Muscle layer of duodenum (tissue), 2 donors: ENCODE data around the gene PLCL2.
A peak's percentile ranks its signal among the peaks of the same experiment; 100 is the strongest.

Experiments
- H3K27ac ChIP-seq: one replicate; pipeline ENCODE4 v1.7.0; 2013; ENCODE audit warnings: mild to moderate bottlenecking, low read length
- H3K27me3 ChIP-seq: one replicate; pipeline ENCODE4 v1.7.0; 2013; ENCODE audit warnings: low read depth, mild to moderate bottlenecking, control low read depth, low read length
- H3K36me3 ChIP-seq, 2 donors: one replicate each; pipeline ENCODE4 v1.7.0; 2013; ENCODE audit warnings: low read length in 2 of 2, control low read depth in 1 of 2, mild to moderate bottlenecking in 1 of 2; ENCODE audit not compliant: insufficient read depth in 2 of 2, control insufficient read depth in 1 of 2
- H3K4me1 ChIP-seq, 2 donors: one replicate each; pipeline ENCODE4 v1.7.0; 2013; ENCODE audit warnings: low read length in 2 of 2, mild to moderate bottlenecking in 2 of 2, control low read depth in 1 of 2, moderate library complexity in 1 of 2; ENCODE audit not compliant: insufficient read depth in 2 of 2, control insufficient read depth in 1 of 2
- H3K4me3 ChIP-seq, 2 donors: one replicate each; pipeline ENCODE4 v1.7.0; 2013; ENCODE audit warnings: low read length in 2 of 2, low read depth in 1 of 2, mild to moderate bottlenecking in 1 of 2
- H3K9me3 ChIP-seq, 2 donors: one replicate each; pipeline ENCODE4 v1.7.0; 2013; ENCODE audit warnings: low read length in 2 of 2, control low read depth in 1 of 2, mild to moderate bottlenecking in 1 of 2; ENCODE audit not compliant: control insufficient read depth in 1 of 2
- donor health status: healthy.

The PLCL2 gene

DNA sequence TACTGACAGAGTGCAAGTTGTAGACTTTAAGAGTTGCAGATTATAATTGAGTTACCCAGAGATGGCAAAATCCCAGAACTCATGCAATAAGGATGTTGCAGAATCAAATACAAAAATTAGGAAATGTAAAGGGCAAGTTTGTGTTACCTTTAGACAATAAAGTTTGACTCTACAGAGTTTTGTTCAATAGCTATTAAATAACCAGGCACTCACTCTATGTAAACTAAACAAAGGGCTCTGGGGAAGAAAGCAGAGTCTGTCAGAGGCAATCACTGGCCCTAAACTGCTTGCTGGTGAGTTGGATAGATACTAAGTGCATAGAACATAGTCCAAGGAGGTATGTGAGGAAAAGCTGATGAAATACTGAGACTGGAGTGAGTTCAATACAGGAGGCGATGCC is 40.0 kb upstream of the PLCL2 start:
- no peaks in the 10 kb centered on the region for H3K36me3 ChIP-seq
- no peak overlapping the region for H3K27ac ChIP-seq
- H3K27me3 ChIP-seq, result no peaks in the 10 kb centered on the region
- H3K4me3 ChIP-seq, result no peak overlapping the region
- H3K4me1 ChIP-seq, result peaks cover 4 to 15% of the 10 kb centered on the region in 2 donors
- H3K9me3 ChIP-seq, result no peaks in the 10 kb centered on the region

DNA sequence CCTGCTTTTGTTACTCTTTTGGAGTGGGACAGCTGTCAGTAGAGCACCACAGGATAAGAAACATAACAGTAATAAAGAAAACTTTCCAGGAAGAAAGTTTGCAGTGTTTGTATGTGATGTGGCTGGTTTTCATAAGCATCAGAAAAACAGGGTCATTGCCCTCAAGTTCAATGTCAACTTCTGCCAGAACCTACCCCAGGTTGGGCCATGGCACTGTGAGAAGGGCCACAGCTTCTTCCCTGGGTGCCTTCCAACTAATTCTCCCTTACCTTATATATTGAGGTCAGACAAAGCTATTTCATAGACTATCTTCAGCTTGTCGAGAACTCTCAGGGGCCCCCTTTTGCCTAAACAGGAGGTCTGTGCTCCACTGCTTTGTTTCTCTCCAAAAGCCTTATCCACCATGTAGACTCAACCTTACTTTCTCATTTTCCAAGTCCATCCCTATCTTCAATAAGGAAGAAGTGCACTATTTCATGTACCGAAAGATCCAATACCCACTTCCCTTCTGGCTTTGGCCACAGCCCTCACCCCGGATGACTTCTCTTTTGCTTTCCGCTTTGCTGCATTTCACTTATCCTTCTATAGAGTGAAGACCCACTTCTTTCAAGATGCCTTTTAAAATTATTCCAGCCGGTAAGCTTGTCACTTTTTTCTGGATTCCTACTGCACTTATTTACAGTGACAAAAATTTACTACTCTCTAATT is 38.2 kb upstream of the PLCL2 start:
- H3K4me3 ChIP-seq, result no peak overlapping the region
- H3K27me3 ChIP-seq, result no peaks in the 10 kb centered on the region
- H3K36me3 ChIP-seq, result no peaks in the 10 kb centered on the region
- H3K27ac ChIP-seq, result no peak overlapping the region
- no peaks in the 10 kb centered on the region for H3K9me3 ChIP-seq
- peaks cover 6 to 12% of the 10 kb centered on the region in 2 donors for H3K4me1 ChIP-seq

DNA sequence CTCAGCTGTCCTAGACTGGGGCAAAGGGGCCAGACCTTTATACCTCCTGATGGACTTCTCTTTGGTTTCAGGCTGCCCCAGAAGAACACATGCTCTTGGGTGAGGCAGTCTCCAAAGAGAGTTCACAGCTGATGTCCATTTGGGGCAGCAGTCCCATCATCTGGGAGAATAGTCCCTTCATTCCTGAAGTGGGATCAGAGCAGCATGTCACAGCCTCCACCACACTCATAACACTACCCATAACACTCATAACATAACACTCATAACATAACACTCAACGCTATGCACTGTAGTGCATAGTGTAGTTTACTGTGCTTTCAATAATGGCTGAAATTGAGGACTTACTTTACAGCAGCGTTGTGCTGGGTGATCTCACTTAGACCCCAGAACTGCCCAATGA is 36.7 kb upstream of the PLCL2 start:
- H3K36me3 ChIP-seq, result no peaks in the 10 kb centered on the region
- no peak overlapping the region for H3K4me3 ChIP-seq
- H3K27ac ChIP-seq, result no peak overlapping the region
- peaks cover 0 to 6% of the 10 kb centered on the region in 2 donors for H3K4me1 ChIP-seq
- H3K9me3 ChIP-seq, result no peaks in the 10 kb centered on the region
- no peaks in the 10 kb centered on the region for H3K27me3 ChIP-seq

DNA sequence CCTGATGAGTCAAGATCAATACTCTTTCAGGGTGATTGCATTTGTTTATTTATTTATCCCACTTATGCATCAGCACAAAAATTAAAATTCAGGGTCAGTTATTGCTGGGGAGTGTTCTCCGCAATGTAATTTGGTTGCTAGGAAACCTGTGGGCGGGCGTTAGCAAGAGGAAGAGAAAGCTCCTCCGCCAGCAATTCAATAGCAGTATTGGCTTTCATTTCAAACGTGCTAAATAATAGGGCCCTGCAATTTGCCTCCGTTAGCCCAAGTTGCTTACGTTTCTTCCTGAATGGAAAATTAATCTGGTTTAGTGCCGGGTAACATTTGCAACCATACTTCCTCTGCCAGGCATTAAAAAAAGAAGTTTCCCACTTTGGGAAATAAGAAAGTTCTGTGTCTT is 35.5 kb upstream of the PLCL2 start:
- Histone ChIP-seq H3K4me1 (peaks cover 0 to 6% of the 10 kb centered on the region in 2 donors), H3K27me3 (no peaks in the 10 kb centered on the region), H3K9me3 (no peaks in the 10 kb centered on the region), H3K27ac (peak overlapping the region; percentile 74), H3K36me3 (no peaks in the 10 kb centered on the region), H3K4me3 (peak overlapping the region; percentile 14 to 19)

DNA sequence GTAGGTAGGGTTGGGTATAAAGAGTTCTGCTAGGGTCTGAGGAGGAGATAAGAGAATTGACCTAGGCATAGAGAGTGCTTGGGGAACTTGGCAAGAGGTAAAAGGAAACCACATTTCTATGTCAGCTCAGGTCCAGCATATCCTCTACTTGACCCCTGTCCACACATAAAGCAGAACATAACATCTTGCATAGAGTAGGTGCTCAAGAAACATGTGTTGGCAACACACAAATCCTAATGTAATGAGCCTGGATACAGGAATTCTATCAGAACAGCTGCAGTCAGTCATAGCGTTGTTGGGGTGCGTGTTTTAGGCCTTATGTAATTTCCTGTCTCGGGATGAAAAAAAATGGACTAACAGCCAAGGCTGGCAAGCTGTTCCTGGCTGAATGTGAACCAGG is 35.0 kb upstream of the PLCL2 start:
- H3K27ac ChIP-seq, result peak overlapping the region; percentile 74
- no peaks in the 10 kb centered on the region for H3K36me3 ChIP-seq
- H3K9me3 ChIP-seq, result no peaks in the 10 kb centered on the region
- peaks cover 0 to 6% of the 10 kb centered on the region in 2 donors for H3K4me1 ChIP-seq
- H3K27me3 ChIP-seq, result no peaks in the 10 kb centered on the region
- H3K4me3 ChIP-seq, result peak overlapping the region; percentile 14 to 19

DNA sequence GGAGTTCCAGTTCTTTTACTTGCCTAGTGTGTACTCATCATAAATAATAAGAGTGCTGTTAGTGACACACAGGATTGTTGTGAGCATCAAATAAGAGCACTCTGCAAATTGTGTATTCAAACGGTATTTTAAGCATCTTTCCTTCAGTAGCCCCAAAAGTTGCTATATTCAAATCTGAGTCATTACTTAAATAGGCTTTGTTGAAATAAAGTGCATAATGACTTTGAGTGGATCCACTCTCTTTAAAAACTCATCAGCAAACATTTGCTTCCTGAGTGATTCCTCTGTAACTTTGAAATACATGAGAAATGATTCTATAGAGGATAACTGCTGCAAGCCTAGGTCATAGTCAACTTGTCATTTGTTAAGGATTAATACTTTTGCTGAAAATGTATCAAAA is 29.3 kb upstream of the PLCL2 start:
- Histone ChIP-seq H3K9me3 (no peaks in the 10 kb centered on the region), H3K4me3 (no peak overlapping the region), H3K36me3 (no peaks in the 10 kb centered on the region), H3K27me3 (no peaks in the 10 kb centered on the region), H3K4me1 (no peaks in the 10 kb centered on the region), H3K27ac (no peak overlapping the region)

DNA sequence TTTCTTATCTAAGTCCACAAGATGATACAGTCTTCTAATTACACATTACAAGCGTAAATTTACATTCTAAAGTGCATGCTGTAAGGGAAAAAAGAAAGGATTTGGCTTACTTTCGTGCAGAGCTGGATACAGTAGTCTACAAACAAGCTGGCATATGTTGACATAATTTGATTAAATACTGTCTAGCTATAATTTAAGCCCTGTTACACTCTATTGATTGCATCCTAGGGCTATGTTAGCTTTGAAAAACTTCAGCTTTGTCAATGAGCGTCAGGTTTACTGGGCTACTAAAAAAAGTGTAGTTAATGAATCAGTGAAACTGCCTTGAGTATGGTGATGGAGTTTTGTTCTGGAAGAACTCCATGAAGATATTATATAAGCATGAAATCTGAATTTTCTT is 24.5 kb upstream of the PLCL2 start:
- H3K4me3 ChIP-seq, result no peak overlapping the region
- no peak overlapping the region for H3K27ac ChIP-seq
- no peaks in the 10 kb centered on the region for H3K27me3 ChIP-seq
- H3K36me3 ChIP-seq, result no peaks in the 10 kb centered on the region
- H3K9me3 ChIP-seq, result no peaks in the 10 kb centered on the region
- no peaks in the 10 kb centered on the region for H3K4me1 ChIP-seq

DNA sequence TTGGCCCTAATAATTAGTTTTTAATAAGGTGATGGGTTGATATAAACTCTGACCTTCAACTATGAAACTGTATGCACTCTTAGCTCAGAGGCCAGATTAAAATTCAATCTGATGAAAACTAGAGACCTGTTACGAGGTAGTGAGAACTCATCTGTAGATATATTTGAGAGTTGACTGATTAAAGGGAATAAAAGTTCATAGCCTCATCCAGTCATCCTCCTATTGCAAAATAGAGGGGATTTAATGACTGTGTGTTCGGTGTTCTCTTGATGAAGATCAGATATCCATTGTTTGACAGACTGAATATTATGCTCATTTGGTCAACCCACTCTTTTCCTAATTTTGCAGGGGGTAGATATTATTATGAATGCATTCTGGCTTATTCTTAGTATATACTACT is 23.3 kb upstream of the PLCL2 start:
- H3K27me3 ChIP-seq, result no peaks in the 10 kb centered on the region
- H3K4me1 ChIP-seq, result no peaks in the 10 kb centered on the region
- H3K4me3 ChIP-seq, result no peak overlapping the region
- no peaks in the 10 kb centered on the region for H3K9me3 ChIP-seq
- no peak overlapping the region for H3K27ac ChIP-seq
- H3K36me3 ChIP-seq, result no peaks in the 10 kb centered on the region

DNA sequence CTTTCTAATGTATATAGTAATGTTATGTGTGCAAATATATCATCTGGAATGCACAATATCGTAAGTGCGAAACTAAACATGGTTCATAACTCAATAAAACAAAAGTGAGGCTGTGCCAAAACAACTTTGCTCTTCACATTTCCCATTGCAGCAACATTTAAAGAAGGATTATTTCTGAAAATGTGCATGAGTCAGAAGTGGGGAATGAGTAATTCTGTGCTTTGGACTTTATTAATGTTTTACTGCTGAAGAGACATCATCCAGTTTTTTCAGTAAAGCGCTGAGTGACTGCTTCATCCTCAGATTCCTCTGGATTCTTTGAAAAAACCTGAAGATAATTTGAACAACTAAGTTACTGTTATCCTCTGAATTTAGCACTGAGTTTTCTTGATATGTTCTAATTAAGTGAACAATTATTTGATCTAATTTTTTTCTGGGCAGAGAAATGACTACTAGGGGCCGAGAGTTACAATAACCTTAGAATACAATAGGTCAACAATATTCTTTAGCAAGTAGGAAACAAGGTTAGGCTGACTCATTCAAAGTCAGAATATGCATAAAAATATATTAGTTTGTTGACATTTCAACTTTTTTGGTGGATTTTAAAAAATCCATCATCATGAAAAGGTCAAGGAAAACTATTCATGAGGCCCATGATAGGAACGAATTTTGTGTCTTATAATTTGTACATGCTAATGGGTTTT is 20.0 kb upstream of the PLCL2 start:
- H3K4me3 ChIP-seq, result no peak overlapping the region
- no peaks in the 10 kb centered on the region for H3K4me1 ChIP-seq
- H3K27ac ChIP-seq, result no peak overlapping the region
- no peaks in the 10 kb centered on the region for H3K27me3 ChIP-seq
- H3K36me3 ChIP-seq, result no peaks in the 10 kb centered on the region
- H3K9me3 ChIP-seq, result no peaks in the 10 kb centered on the region

DNA sequence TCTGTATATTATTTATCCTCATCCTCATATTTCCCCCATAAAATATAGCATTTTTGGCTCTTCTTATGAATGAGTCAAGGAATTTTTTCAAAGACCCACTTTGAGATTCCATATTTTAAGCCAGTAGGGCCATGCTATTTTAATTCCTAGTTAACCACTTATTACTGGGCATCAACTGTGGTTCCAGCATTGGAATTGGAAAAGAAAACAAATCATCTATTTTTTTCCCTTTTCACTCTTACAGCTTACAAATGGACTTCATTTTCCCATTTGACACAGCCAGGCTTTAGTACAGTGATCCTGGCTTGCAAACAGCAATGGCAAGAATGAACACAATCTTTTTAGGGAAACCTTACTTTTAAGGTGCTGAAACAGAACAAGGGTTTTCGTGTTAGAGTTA is 19.4 kb upstream of the PLCL2 start:
- Histone ChIP-seq H3K9me3 (no peaks in the 10 kb centered on the region), H3K27me3 (no peaks in the 10 kb centered on the region), H3K4me3 (no peak overlapping the region), H3K4me1 (no peaks in the 10 kb centered on the region), H3K36me3 (no peaks in the 10 kb centered on the region), H3K27ac (no peak overlapping the region)

DNA sequence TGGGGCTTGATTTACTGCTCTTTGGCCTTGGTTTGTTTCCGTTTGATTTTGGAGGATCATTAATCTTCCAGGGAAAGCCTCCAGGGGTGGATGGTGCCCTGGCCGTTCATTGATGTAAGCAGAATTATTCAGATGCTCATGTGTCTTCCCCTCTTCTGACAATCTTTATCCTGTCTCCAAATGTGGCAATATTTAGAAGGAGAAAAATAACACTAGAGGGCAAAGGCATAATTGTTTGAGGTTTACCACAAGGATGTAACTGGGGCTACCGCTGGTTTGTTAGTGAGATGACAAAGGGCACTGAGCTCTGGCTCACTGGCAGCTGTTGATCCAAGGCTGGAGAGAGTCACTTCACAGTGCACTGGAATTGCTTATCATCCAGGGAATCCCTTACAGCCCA is 18.2 kb upstream of the PLCL2 start:
- Histone ChIP-seq H3K36me3 (no peaks in the 10 kb centered on the region), H3K4me3 (no peak overlapping the region), H3K9me3 (no peaks in the 10 kb centered on the region), H3K27ac (no peak overlapping the region), H3K27me3 (no peaks in the 10 kb centered on the region), H3K4me1 (no peaks in the 10 kb centered on the region)

DNA sequence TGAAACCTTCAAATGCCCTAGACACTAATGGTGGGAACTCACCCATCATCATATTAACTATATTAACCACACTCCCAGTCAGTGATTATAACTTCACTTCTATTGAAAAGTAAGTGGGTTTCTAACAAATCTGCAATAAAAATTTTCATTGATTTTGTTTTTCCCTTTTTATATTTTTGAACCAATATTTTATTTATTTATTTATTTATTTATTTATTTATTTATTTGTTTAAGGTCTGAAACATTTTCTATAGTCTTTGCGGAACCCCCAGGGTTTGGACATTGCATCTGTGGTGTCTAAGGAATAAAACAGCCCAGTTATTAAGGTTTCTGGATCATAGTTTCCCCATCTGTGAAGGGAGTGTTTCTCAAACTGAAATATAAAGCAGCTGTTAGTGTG is 16.2 kb upstream of the PLCL2 start:
- Histone ChIP-seq H3K36me3 (no peaks in the 10 kb centered on the region), H3K4me3 (no peak overlapping the region), H3K4me1 (no peaks in the 10 kb centered on the region), H3K27ac (no peak overlapping the region), H3K9me3 (no peaks in the 10 kb centered on the region), H3K27me3 (no peaks in the 10 kb centered on the region)
